Psoas muscle (tissue), 8 donors: ENCODE data around the gene CSRNP3. TPM values are rescaled to one million over a fixed set of nuclear protein-coding genes. Genes with fewer than 3 reads are reported as not detected.

Source experiments
- ATAC-seq, 4 donors: fragments of 200-7000 bp; cut with Tn5 transposase; one replicate each; pipeline ENCODE4 v1.9.1; 2020; ENCODE audit warnings: moderate library complexity in 3 of 4, mild to moderate bottlenecking in 2 of 4
- DNase-seq, 2 donors: peaks; one replicate each; pipeline ENCODE4 v3.0.0-alpha.2; 2020
- H3K27ac ChIP-seq: fragments of 200-600 bp; one replicate; pipeline ENCODE4 v1.8.0; 2022
- H3K27me3 ChIP-seq, 3 donors: fragments of 200-600 bp in 1 of 3; one replicate each; pipeline versions ENCODE4 v1.6.1 to v1.8.0; 2013 to 2022; ENCODE audit warnings: low read length in 2 of 3, mild to moderate bottlenecking in 2 of 3, moderate library complexity in 1 of 3; ENCODE audit not compliant: insufficient read depth in 3 of 3
- H3K36me3 ChIP-seq, 2 donors: fragments of 200-600 bp in 1 of 2; one replicate each; pipeline versions ENCODE4 v1.6.1 to v1.8.0; 2013 to 2022; ENCODE audit warnings: low read depth in 1 of 2, mild to moderate bottlenecking in 1 of 2, moderate library complexity in 1 of 2; ENCODE audit not compliant: insufficient read depth in 1 of 2
- H3K4me1 ChIP-seq: fragments of 200-600 bp; one replicate; pipeline ENCODE4 v1.8.0; 2022
- H3K4me3 ChIP-seq: fragments of 200-600 bp; one replicate; pipeline ENCODE4 v1.8.0; 2022; ENCODE audit warnings: mild to moderate bottlenecking
- H3K9me3 ChIP-seq: fragments of 200-600 bp; one replicate; pipeline ENCODE4 v1.8.0; 2022
- CTCF ChIP-seq: fragments of 200-600 bp; IDR thresholded peaks from one replicate; pipeline ENCODE4 v1.8.0; 2022; ENCODE audit warnings: antibody characterized with exemption
- WGBS, 3 donors: extraction: QIAGEN DNeasy Blood & Tissue Kit; methylation state at CpG; one replicate each; pipeline versions ENCODE4 v1.1.6 to v1.1.7; 2013; 5-methylcytosine and 5-hydroxymethylcytosine counted together
- intact Hi-C, 2 donors: fragments of 100-400 bp; cut with DNase I; formaldehyde crosslinking; loops; one replicate each; pipeline versions ENCODE4 v1.11.0 to v1.14.2; 2022
- polyA plus RNA-seq, 3 donors: library from polyadenylated mRNA; stranded (reverse); fragments of 200-250 nt; gene quantifications; one replicate each; pipeline ENCODE4 v1.2.3, GENCODE V29; 2013
- total RNA-seq, 4 donors: library from RNA; stranded (reverse); fragmentation: NEBNext Ultra II Directional in 2 of 4; extraction: Animal tissue kit (Norgen Biotek cat#: 25700) in 2 of 4; gene quantifications; one replicate each; pipeline versions ENCODE4 v1.2.1 to v1.2.4, GENCODE V29; 2021 to 2023
- donor health status: healthy with polysubstance abuse.
- donor health status: DM: no; HTN: no; CAD: no; lungs with moderate emphysema.
- donor health status: Bipolar disorder and iron deficiency.
- donor health status: healthy.
- donor health status: DM: yes; HTN: yes; CAD: no.
- donor health status: DM: no; HTN: no; CAD: no.
- donor health status: DM: no; HTN: no; CAD: no.
- donor health status: DM: yes; HTN: yes; CAD: no.

Gene CSRNP3
- total and polyA plus RNA-seq, 7 donors, result 0.04 to 1.6 (median 0.13) TPM; not detected in 1

DNA sequence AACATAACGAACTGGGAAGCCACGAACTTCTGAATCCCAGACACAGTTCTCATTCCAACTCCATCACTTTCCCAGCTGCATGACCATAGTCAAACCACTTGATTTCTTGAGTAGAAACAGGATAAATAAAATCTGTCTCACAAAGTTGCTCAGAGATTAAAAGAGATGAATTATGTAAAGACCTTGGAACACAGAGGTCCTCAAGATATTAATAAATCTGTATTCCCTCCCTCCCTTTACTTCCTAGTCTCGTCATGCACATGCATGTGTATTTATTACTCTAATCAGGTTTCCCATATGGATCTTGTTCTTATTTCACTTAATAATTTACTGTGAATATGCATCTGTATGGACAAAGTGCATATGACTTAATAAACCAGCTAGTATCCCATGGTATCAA lies 21.1 kb upstream of the CSRNP3 start:
- WGBS, 3 donors, result 61 to 68% (median 62%) methylated on average over 3 of the region's 3 CpGs
- no peaks in the 10 kb centered on the region for H3K4me1 ChIP-seq
- no peak for ATAC-seq
- H3K27ac ChIP-seq, result no peak overlapping the region
- no peak for DNase-seq
- H3K27me3 ChIP-seq, result no peaks in the 10 kb centered on the region
- no peaks in the 10 kb centered on the region for H3K9me3 ChIP-seq
- no peak for TF ChIP-seq CTCF
- H3K4me3 ChIP-seq, result no peak overlapping the region
- intact Hi-C loops, result no loop called here
- no peaks in the 10 kb centered on the region for H3K36me3 ChIP-seq

DNA sequence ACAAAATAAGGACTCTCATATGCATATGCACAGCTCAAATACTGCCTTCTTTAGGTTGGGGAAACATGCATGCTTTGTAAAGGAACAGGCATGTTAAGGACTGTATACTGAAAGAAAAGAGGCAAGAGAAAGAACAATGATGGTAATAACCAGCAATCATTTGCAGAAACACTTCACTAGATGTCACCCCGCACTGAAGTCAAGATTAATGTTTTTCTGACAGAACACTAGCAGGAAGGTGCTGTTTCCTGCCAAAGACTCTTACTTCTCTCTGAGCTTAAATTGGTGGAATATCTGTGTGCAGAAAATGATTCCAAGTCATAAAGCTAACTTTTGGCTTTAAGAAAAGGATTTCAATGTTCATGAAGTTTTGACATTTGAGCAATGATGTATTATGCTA lies 19.3 kb upstream of the CSRNP3 start:
- intact Hi-C loops, result no loop called here
- ATAC-seq (no peak), DNase-seq (no peak)
- WGBS, 3 donors, result 45 to 69% (median 54%) methylated on average over 1 of the region's 1 CpG
- Histone ChIP-seq H3K36me3 (no peaks in the 10 kb centered on the region), H3K4me3 (no peak overlapping the region), H3K27me3 (no peaks in the 10 kb centered on the region), H3K9me3 (no peaks in the 10 kb centered on the region), H3K4me1 (no peaks in the 10 kb centered on the region), H3K27ac (no peak overlapping the region)
- no peak for TF ChIP-seq CTCF

DNA sequence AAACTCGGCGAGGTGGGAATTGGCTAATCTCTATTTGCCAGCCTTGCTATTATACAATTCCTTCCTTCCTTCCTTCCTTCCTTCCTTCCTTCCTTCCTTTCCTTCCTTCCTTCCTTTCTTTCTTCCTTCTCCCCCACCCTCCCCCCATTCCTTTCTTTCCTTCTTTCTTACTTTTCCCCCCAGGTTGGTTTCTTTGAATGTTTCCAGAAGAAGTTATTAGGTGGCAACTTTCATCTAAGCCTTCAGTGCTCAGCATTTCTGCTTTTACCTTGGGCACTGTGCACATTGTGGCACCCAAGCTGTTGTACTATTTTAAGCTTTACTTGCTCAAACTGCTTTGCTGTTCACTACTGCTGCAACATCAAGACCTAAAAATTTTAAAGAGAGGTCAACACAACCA lies 17.2 kb upstream of the CSRNP3 start:
- H3K4me1 ChIP-seq, result no peaks in the 10 kb centered on the region
- DNase-seq (no peak), ATAC-seq (no peak)
- no peak overlapping the region for H3K4me3 ChIP-seq
- 73 to 85% (median 82%) methylated on average over 2 of the region's 2 CpGs for WGBS, 3 donors
- H3K36me3 ChIP-seq, result no peaks in the 10 kb centered on the region
- H3K9me3 ChIP-seq, result no peaks in the 10 kb centered on the region
- no peaks in the 10 kb centered on the region for H3K27me3 ChIP-seq
- intact Hi-C loops, result no loop called here
- no peak overlapping the region for H3K27ac ChIP-seq
- TF ChIP-seq CTCF, result no peak

DNA sequence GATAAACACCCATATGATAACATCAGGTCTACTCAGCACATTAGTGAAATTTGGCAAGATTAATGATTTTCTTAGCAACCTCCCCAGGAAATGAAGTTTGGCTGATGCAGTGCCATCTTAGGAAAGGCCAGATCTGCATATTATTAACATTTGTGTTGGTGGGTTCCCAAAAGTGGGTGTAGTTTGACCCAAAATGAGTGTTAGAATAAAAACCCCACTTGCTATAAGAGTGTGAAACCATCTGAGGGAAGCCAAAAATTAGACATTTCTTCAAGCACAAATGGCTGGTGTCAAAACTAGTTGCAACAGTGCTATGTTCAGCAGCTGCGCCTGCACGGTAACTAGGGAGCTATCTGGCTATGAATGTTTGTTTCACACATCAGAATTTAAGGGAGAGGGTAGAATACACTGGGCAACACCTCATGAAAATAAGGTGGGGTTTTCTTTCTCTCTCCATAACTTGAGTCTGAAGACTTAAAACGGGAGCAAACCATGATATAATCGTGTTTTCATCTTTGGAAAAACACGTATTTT lies 15.9 kb upstream of the CSRNP3 start:
- Histone ChIP-seq H3K4me1 (no peaks in the 10 kb centered on the region), H3K27ac (no peak overlapping the region), H3K9me3 (no peaks in the 10 kb centered on the region), H3K36me3 (no peaks in the 10 kb centered on the region), H3K4me3 (no peak overlapping the region), H3K27me3 (no peaks in the 10 kb centered on the region)
- intact Hi-C loops, result no loop called here
- ATAC-seq (no peak), DNase-seq (no peak)
- TF ChIP-seq CTCF, result no peak
- 85 to 89% (median 86%) methylated on average over 5 of the region's 5 CpGs for WGBS, 3 donors

- no peaks in the 10 kb centered on the region for H3K36me3 ChIP-seq
- H3K4me3 ChIP-seq, result no peak overlapping the region
- no peak for TF ChIP-seq CTCF
- ATAC-seq, result no peak
- no peak for DNase-seq
- H3K4me1 ChIP-seq, result no peaks in the 10 kb centered on the region
- H3K27ac ChIP-seq, result no peak overlapping the region
- 82 to 85% (median 83%) methylated on average over 1 of the region's 1 CpG for WGBS, 3 donors
- no peaks in the 10 kb centered on the region for H3K27me3 ChIP-seq
- intact Hi-C loops, result no loop called here
- H3K9me3 ChIP-seq, result no peaks in the 10 kb centered on the region
These were observed 14.6 kb upstream of the CSRNP3 start for GRCh38 chr2:165454905-165455304.
